Measurements from ENCODE around the gene ZNF621. TPM values are rescaled to one million over a fixed set of nuclear protein-coding genes. Genes with fewer than 3 reads are reported as not detected.

The ZNF621 gene
- total RNA-seq (10 to 100 TPM; 19.0 to 19.7 TPM), polyA plus RNA-seq (ENCODE audit: insufficient read depth, low read depth, low replicate concordance) (17.2 TPM)
- long read RNA-seq, donor 1, full-length matches to known transcripts, result 3 of 3 reads
- long read RNA-seq, donor 1, partial matches to known transcripts, result 0 of 3 reads
- long read RNA-seq, donor 1, other reads (novel, unspliced or antisense), result 0 of 3 reads
- long read RNA-seq, donor 2, partial matches to known transcripts, result 0 of 2 reads
- long read RNA-seq, donor 2, other reads (novel, unspliced or antisense), result 0 of 2 reads

DNA sequence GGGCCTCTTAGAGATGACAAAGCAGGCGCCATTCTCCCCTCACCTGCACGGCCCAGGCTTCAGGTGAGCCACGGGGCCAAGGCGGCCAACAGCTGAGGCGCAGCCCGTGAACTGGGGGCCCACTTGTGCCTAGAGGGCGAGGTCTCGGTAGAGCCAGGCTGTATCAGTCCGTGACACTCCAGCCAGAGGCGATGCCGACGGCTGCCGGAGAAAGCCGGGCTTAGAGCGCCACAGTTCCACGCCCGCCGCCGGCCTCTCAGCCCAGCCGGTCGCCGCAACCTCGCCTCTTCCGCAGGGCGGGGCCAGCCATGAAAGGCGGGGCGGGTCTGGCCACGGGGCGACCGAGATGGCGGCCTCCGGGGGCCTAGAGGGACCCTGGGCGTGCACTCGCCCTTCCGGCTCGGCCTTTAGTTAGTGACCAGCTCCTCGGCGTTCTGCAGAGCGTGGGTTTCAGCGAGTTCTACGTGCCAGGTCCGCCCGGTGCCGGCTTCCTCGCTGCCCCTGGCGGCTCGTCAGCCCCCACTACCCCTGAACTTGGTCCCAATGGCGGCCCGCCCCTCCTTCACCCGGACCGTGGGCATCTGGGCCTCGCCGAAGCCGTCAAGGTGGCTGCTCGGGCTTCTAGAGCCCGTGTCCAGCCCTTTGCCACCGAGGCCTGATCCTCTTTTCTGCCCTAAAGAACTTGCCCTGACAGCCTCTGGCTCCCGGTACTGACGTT lies at the start of gene ZNF621:
Gene ZNF621 (plus strand): TSS at position 393 of the 718 bp plus-strand sequence. CDS start 881 bp downstream, outside the sequence.
- no peak for TF ChIP-seq POLR2A (IDR thresholded peaks at IDR 0.05)
- TF ChIP-seq, protein P1, sequence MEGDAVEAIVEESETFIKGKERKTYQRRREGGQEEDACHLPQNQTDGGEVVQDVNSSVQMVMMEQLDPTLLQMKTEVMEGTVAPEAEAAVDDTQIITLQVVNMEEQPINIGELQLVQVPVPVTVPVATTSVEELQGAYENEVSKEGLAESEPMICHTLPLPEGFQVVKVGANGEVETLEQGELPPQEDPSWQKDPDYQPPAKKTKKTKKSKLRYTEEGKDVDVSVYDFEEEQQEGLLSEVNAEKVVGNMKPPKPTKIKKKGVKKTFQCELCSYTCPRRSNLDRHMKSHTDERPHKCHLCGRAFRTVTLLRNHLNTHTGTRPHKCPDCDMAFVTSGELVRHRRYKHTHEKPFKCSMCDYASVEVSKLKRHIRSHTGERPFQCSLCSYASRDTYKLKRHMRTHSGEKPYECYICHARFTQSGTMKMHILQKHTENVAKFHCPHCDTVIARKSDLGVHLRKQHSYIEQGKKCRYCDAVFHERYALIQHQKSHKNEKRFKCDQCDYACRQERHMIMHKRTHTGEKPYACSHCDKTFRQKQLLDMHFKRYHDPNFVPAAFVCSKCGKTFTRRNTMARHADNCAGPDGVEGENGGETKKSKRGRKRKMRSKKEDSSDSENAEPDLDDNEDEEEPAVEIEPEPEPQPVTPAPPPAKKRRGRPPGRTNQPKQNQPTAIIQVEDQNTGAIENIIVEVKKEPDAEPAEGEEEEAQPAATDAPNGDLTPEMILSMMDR (IDR thresholded peaks at IDR 0.05), result no peak
- H3K27ac ChIP-seq, result peak within 1 kb of the TSS; percentile 78 to 87
- peaks cover 4% of the 10 kb centered on the region for H3K4me1 ChIP-seq
- DNase-seq, result peak; percentile 91
- intact Hi-C loops (cut with DNase I; ENCODE audit: low total_unique reads), result no loop called here
- 0% methylated on average over 22 to 41 of the region's 59 CpGs for WGBS, 2 donors
- H3K27me3 ChIP-seq, result no peaks in the 10 kb centered on the region
- H3K36me3 ChIP-seq (ENCODE audit: low read depth, missing control alignments), result no peaks in the 10 kb centered on the region
- peak within 1 kb of the TSS; percentile 71 to 93 for H3K4me3 ChIP-seq
- H3K9me3 ChIP-seq, result no peaks in the 10 kb centered on the region

DNA sequence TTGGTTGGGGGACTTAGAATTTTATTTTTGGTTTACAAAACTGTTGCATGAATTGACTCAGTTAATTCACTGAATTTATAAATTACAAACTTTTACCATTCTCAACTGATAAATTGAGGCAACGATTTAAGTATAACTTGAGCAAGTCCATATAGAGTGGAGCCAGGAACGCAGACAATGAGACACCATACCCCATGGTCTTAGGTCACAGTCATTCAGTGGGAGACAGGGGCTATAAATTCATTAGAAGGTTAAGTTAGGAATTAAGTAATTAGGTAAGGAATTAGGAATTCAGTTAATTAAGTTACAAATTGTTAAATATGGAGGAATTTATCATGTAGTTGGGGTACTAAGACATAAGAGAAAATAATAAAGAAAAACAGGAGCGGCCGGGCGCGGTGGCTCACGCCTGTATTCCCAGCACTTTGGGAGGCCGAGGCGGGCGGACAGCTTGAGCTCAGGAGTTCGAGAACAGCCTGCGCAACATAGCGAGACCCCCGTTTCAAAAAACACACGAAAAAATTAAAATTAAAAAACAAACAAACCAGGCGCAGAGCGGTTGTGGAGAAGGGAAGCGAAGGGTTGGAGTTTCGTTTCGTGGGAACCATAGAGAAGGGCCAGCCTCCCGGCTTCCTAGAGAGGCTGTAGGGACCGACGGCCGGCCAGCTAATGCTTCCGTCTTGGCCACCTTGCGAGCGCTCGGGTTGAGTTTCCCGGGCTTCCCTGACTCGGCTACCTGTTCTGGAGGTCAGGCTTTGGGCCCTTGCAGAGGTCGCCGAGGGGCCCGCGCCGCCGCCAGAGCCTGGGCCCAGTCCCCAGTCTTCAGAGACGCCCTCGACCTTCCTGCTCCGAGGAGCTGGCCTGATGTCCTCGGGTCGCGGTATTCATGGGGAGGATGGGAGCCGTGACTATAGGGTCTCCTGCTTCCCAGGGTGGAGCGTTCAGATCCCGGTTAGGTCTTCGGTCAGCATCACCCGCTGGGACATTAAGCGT lies 48.0 kb upstream of the ZNF621 start, which contains the start of gene ZNF619:
Gene ZNF619 (plus strand): TSS at position 645 of the 993 bp plus-strand sequence. CDS start 858 bp downstream, outside the sequence.
- WGBS, 2 donors, result 4 to 7% methylated on average over 39 to 48 of the region's 48 CpGs
- Histone ChIP-seq H3K27ac (peak within 1 kb of the TSS in 1 of 2 donors; percentile 36), H3K4me1 (peaks cover 6% of the 10 kb centered on the region), H3K36me3 (ENCODE audit: low read depth, missing control alignments) (no peaks in the 10 kb centered on the region), H3K4me3 (peak within 1 kb of the TSS; percentile 63 to 79), H3K9me3 (no peaks in the 10 kb centered on the region), H3K27me3 (no peaks in the 10 kb centered on the region)
- no peak for TF ChIP-seq POLR2A (IDR thresholded peaks at IDR 0.05)
- TF ChIP-seq, protein P1 (IDR thresholded peaks at IDR 0.05), result no peak
- peak; percentile 74 for DNase-seq
- intact Hi-C loops (cut with DNase I; ENCODE audit: low total_unique reads), result no loop called here

DNA sequence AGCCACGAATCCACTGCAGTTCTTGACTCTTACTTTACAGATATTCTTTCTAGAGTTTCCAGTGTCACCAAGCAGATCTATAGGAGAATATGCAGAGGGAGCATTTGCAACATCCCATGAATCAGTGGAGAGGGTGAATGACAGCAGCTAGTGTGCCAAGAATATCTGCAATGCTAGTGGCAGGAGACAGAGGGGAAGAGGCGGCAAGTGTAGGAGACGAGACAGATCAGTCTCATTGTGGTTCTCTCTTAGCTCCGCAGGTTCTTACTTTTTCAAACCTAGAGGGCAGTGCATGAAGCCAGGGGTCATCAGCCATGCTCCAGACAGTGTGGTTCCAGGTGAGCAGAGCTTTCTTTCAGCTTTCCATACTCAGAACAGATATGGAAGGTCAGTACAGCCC lies 47.1 kb upstream of the ZNF621 start:
- DNase-seq, result no peak
- WGBS, 2 donors, result 31 to 43% methylated on average over 4 of the region's 4 CpGs
- intact Hi-C loops (cut with DNase I; ENCODE audit: low total_unique reads), result no loop called here
- no peaks in the 10 kb centered on the region for H3K27me3 ChIP-seq
- H3K27ac ChIP-seq, result no peak overlapping the region
- peaks cover 6% of the 10 kb centered on the region for H3K4me1 ChIP-seq
- no peaks in the 10 kb centered on the region for H3K36me3 ChIP-seq (ENCODE audit: low read depth, missing control alignments)
- peak overlapping the region; percentile 63 to 79 for H3K4me3 ChIP-seq
- TF ChIP-seq POLR2A (IDR thresholded peaks at IDR 0.05), result no peak
- TF ChIP-seq, protein P1 (IDR thresholded peaks at IDR 0.05), result no peak
- no peaks in the 10 kb centered on the region for H3K9me3 ChIP-seq

DNA sequence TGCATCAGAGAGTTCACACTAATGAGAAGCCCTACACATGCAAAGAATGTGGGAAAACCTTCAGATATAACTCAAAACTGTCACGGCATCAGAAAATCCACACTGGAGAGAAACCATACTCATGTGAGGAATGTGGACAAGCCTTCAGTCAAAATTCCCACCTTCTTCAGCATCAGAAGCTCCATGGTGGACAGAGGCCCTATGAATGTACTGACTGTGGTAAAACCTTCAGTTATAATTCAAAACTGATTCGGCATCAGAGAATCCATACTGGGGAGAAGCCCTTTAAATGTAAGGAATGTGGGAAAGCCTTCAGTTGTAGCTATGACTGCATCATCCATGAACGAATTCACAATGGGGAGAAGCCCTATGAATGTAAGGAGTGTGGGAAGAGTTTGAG lies 37.6 kb upstream of the ZNF621 start:
- Histone ChIP-seq H3K36me3 (ENCODE audit: low read depth, missing control alignments) (no peaks in the 10 kb centered on the region), H3K9me3 (no peaks in the 10 kb centered on the region), H3K4me1 (no peaks in the 10 kb centered on the region), H3K4me3 (no peak overlapping the region), H3K27me3 (no peaks in the 10 kb centered on the region), H3K27ac (no peak overlapping the region)
- intact Hi-C loops (cut with DNase I; ENCODE audit: low total_unique reads), result no loop called here
- no peak for TF ChIP-seq POLR2A (IDR thresholded peaks at IDR 0.05)
- TF ChIP-seq, protein P1 (IDR thresholded peaks at IDR 0.05), result no peak
- 92 to 96% methylated on average over 3 of the region's 3 CpGs for WGBS, 2 donors
- DNase-seq, result no peak
